ENCODE measurements around the gene DES. TPM values are rescaled to one million over a fixed set of nuclear protein-coding genes. Genes with fewer than 3 reads are reported as not detected.

DES gene
- total and polyA plus RNA-seq, 2 donors (not counting 1 experiment from before 2014, with no cell fraction given) = not detected

- H3K4me1 Mint-ChIP-seq = no peaks in the 10 kb centered on the region
- H2AFZ ChIP-seq (ENCODE audit: insufficient read depth, low read depth, low read length, poor library complexity, severe bottlenecking) = no peak overlapping the region
- DNase-seq (no peak), ATAC-seq (ENCODE audit: low read depth) (no peak)
- TF ChIP-seq CTCF (IDR thresholded peaks at IDR 0.05) (no peak), EZH2 (IDR thresholded peaks at IDR 0.05; ENCODE audit: borderline replicate concordance, insufficient read depth, low read depth, low read length, poor library complexity, severe bottlenecking) (no peak)
- no peak overlapping the region for H3K27ac Mint-ChIP-seq
- no peaks in the 10 kb centered on the region for H4K20me1 ChIP-seq (ENCODE audit: control insufficient read depth, insufficient read depth, low read length, poor library complexity, severe bottlenecking)
- no peak overlapping the region for H3K4me3 ChIP-seq (ENCODE audit: control extremely low read depth in 1 of 5, extremely low read depth in 1 of 5, insufficient read depth in 1 of 5, low read depth in 2 of 5, low read length in 4 of 5)
- ChIA-PET POLR2A (no interaction called here), CTCF (interaction anchor here (1.0 kb wide), 1 partner anchor 130 kb away, joined by 4 read pairs; no protein-coding TSS in a partner anchor)
- H3K27me3 ChIP-seq (replicated peaks in 1 of 4; ENCODE audit: control extremely low read depth in 1 of 4, control insufficient read depth in 3 of 4, insufficient read depth in 4 of 4, low read length in 3 of 4) = peaks cover 0 to 23% (median 0%) of the 10 kb centered on the region in 4 experiments
- no peak overlapping the region for H3K4me2 ChIP-seq (replicated peaks; ENCODE audit: low read depth, low read length, poor library complexity, severe bottlenecking)
- H3K79me2 ChIP-seq (ENCODE audit: control insufficient read depth, insufficient read depth, low read length) = no peaks in the 10 kb centered on the region
- H3K27me3 Mint-ChIP-seq = peaks cover 42% of the 10 kb centered on the region
- H3K9me3 ChIP-seq (ENCODE audit: control extremely low read depth in 1 of 3, control insufficient read depth in 2 of 3, insufficient read depth in 1 of 3, low read length in 2 of 3) = no peaks in the 10 kb centered on the region
- H3K36me3 ChIP-seq (replicated peaks in 1 of 2; ENCODE audit: control extremely low read depth in 1 of 2, control insufficient read depth in 1 of 2, extremely low read depth in 1 of 2, insufficient read depth in 2 of 2, low read length in 1 of 2) = no peaks in the 10 kb centered on the region
- intact Hi-C loops (cut with micrococcal nuclease) = loop anchor here (5.0 kb wide), 2 partner anchors 242 to 297 kb away; no protein-coding TSS in a partner anchor
- WGBS (ENCODE audit: insufficient coverage) = 80% methylated on average over 11 of the region's 14 CpGs
- H3K27ac ChIP-seq (ENCODE audit: low read length in 2 of 2) = no peak overlapping the region
- no peak overlapping the region for H3K9ac ChIP-seq (ENCODE audit: low read length)
- H3K4me3 Mint-ChIP-seq = no peak overlapping the region
- no peaks in the 10 kb centered on the region for H3K9me3 Mint-ChIP-seq (ENCODE audit: insufficient read depth)
- H3K4me1 ChIP-seq (ENCODE audit: control insufficient read depth in 2 of 2, insufficient read depth in 2 of 2, low read length in 2 of 2) = no peaks in the 10 kb centered on the region
These were observed 18.3 kb upstream of the DES start for GRCh38 chr2:219399716-219400478.

GRCh38 chr2:219400562-219400961 is 17.6 kb upstream of the DES start:
- Histone ChIP-seq H3K4me2 (replicated peaks; ENCODE audit: low read depth, low read length, poor library complexity, severe bottlenecking) (no peak overlapping the region), H3K4me3 (ENCODE audit: control extremely low read depth in 1 of 5, extremely low read depth in 1 of 5, insufficient read depth in 1 of 5, low read depth in 2 of 5, low read length in 4 of 5) (no peak overlapping the region), H3K9me3 (ENCODE audit: control extremely low read depth in 1 of 3, control insufficient read depth in 2 of 3, insufficient read depth in 1 of 3, low read length in 2 of 3) (no peaks in the 10 kb centered on the region), H3K4me1 (ENCODE audit: control insufficient read depth in 2 of 2, insufficient read depth in 2 of 2, low read length in 2 of 2) (no peaks in the 10 kb centered on the region), H4K20me1 (ENCODE audit: control insufficient read depth, insufficient read depth, low read length, poor library complexity, severe bottlenecking) (no peaks in the 10 kb centered on the region), H3K9ac (ENCODE audit: low read length) (no peak overlapping the region), H2AFZ (ENCODE audit: insufficient read depth, low read depth, low read length, poor library complexity, severe bottlenecking) (no peak overlapping the region), H3K27me3 (replicated peaks in 1 of 4; ENCODE audit: control extremely low read depth in 1 of 4, control insufficient read depth in 3 of 4, insufficient read depth in 4 of 4, low read length in 3 of 4) (peaks cover 0 to 25% (median 0%) of the 10 kb centered on the region in 4 experiments), H3K27ac (ENCODE audit: low read length in 2 of 2) (no peak overlapping the region), H3K79me2 (ENCODE audit: control insufficient read depth, insufficient read depth, low read length) (no peaks in the 10 kb centered on the region), H3K36me3 (replicated peaks in 1 of 2; ENCODE audit: control extremely low read depth in 1 of 2, control insufficient read depth in 1 of 2, extremely low read depth in 1 of 2, insufficient read depth in 2 of 2, low read length in 1 of 2) (no peaks in the 10 kb centered on the region)
- peaks cover 37% of the 10 kb centered on the region for H3K27me3 Mint-ChIP-seq
- no peaks in the 10 kb centered on the region for H3K4me1 Mint-ChIP-seq
- CTCF ChIA-PET = interaction anchor here (1.0 to 3.9 kb wide), 2 partner anchors 11 to 130 kb away, joined by 4 to 32 read pairs; partner anchors contain the start of gene DNPEP
- 69% methylated on average over 4 of the region's 6 CpGs for WGBS (ENCODE audit: insufficient coverage)
- POLR2A ChIA-PET = no interaction called here
- H3K27ac Mint-ChIP-seq = no peak overlapping the region
- ATAC-seq (ENCODE audit: low read depth) = no peak
- intact Hi-C loops (cut with micrococcal nuclease) = loop anchor here (5.0 kb wide), 2 partner anchors 242 to 297 kb away; no protein-coding TSS in a partner anchor
- DNase-seq = no peak
- H3K4me3 Mint-ChIP-seq = no peak overlapping the region
- TF ChIP-seq EZH2 (IDR thresholded peaks at IDR 0.05; ENCODE audit: borderline replicate concordance, insufficient read depth, low read depth, low read length, poor library complexity, severe bottlenecking) (no peak), CTCF (IDR thresholded peaks at IDR 0.05) (no peak)
- H3K9me3 Mint-ChIP-seq (ENCODE audit: insufficient read depth) = no peaks in the 10 kb centered on the region
